Measurements from ENCODE around the gene TMEM214. TPM values are rescaled to one million over a fixed set of nuclear protein-coding genes. Genes with fewer than 3 reads are reported as not detected.

TMEM214 gene
- total RNA-seq, 1 donor from 2014 or later: 55.2 TPM

- H3K27me3 Mint-ChIP-seq (ENCODE audit: low read depth): no peaks in the 10 kb centered on the region
- H3K36me3 Mint-ChIP-seq (ENCODE audit: low read depth): peaks cover 12% of the 10 kb centered on the region
- TF ChIP-seq CTCF (conservative IDR thresholded peaks at IDR 0.05): no peak
- peak overlapping the region; percentile 31 for H3K4me3 Mint-ChIP-seq
- H3K4me1 Mint-ChIP-seq: no peaks in the 10 kb centered on the region
- no peak for DNase-seq (ENCODE audit: low read depth, low spot score)
- H3K27ac Mint-ChIP-seq (ENCODE audit: unreplicated experiment): no peak overlapping the region
- H3K9me3 Mint-ChIP-seq: no peaks in the 10 kb centered on the region
These were observed 26.5 kb downstream of the TMEM214 start for GRCh38 chr2:27059141-27059820.

- peaks cover 8% of the 10 kb centered on the region for H3K36me3 Mint-ChIP-seq (ENCODE audit: low read depth)
- H3K4me1 Mint-ChIP-seq: no peaks in the 10 kb centered on the region
- no peaks in the 10 kb centered on the region for H3K27me3 Mint-ChIP-seq (ENCODE audit: low read depth)
- no peak overlapping the region for H3K27ac Mint-ChIP-seq (ENCODE audit: unreplicated experiment)
- no peak for TF ChIP-seq CTCF (conservative IDR thresholded peaks at IDR 0.05)
- no peaks in the 10 kb centered on the region for H3K9me3 Mint-ChIP-seq
- no peak overlapping the region for H3K4me3 Mint-ChIP-seq
- DNase-seq (ENCODE audit: low read depth, low spot score): no peak
These were observed 27.6 kb downstream of the TMEM214 start for GRCh38 chr2:27060323-27060722.

GRCh38 chr2:27065128-27065527, 32.4 kb downstream of the TMEM214 start:
- no peak for TF ChIP-seq CTCF (conservative IDR thresholded peaks at IDR 0.05)
- H3K4me1 Mint-ChIP-seq: peaks cover 7% of the 10 kb centered on the region
- H3K4me3 Mint-ChIP-seq: no peak overlapping the region
- peaks cover 12% of the 10 kb centered on the region for H3K36me3 Mint-ChIP-seq (ENCODE audit: low read depth)
- no peaks in the 10 kb centered on the region for H3K9me3 Mint-ChIP-seq
- no peaks in the 10 kb centered on the region for H3K27me3 Mint-ChIP-seq (ENCODE audit: low read depth)
- H3K27ac Mint-ChIP-seq (ENCODE audit: unreplicated experiment): no peak overlapping the region
- DNase-seq (ENCODE audit: low read depth, low spot score): no peak

- H3K9me3 Mint-ChIP-seq: no peaks in the 10 kb centered on the region
- peaks cover 23% of the 10 kb centered on the region for H3K4me1 Mint-ChIP-seq
- peaks cover 11% of the 10 kb centered on the region for H3K36me3 Mint-ChIP-seq (ENCODE audit: low read depth)
- peak overlapping the region; percentile 41 for H3K4me3 Mint-ChIP-seq
- H3K27ac Mint-ChIP-seq (ENCODE audit: unreplicated experiment): no peak overlapping the region
- no peak for TF ChIP-seq CTCF (conservative IDR thresholded peaks at IDR 0.05)
- DNase-seq (ENCODE audit: low read depth, low spot score): no peak
- no peaks in the 10 kb centered on the region for H3K27me3 Mint-ChIP-seq (ENCODE audit: low read depth)
These were observed 34.6 kb downstream of the TMEM214 start for GRCh38 chr2:27067385-27067784.

GRCh38 chr2:27069436-27069835, 36.7 kb downstream of the TMEM214 start:
- H3K4me3 Mint-ChIP-seq: peak overlapping the region; percentile 97
- no peaks in the 10 kb centered on the region for H3K9me3 Mint-ChIP-seq
- no peak overlapping the region for H3K27ac Mint-ChIP-seq (ENCODE audit: unreplicated experiment)
- peaks cover 6% of the 10 kb centered on the region for H3K36me3 Mint-ChIP-seq (ENCODE audit: low read depth)
- DNase-seq (ENCODE audit: low read depth, low spot score): no peak
- TF ChIP-seq CTCF (conservative IDR thresholded peaks at IDR 0.05): no peak
- H3K4me1 Mint-ChIP-seq: peaks cover 34% of the 10 kb centered on the region
- no peaks in the 10 kb centered on the region for H3K27me3 Mint-ChIP-seq (ENCODE audit: low read depth)

Measured in neural crest cell (in vitro differentiated cells).